BJ (cell line): Measurements from ENCODE around the gene TMUB1. TPM values are rescaled to one million over a fixed set of nuclear protein-coding genes. Genes with fewer than 3 reads are reported as not detected.

Experiments used
- CTCF ChIA-PET: fragments of 350-600 bp; formaldehyde crosslinking; extraction: SDS; loops from one replicate; lab custom pipeline; 2021; ENCODE audit warnings: antibody characterized with exemption, inconsistent platforms; lab: Yijun Ruan, JAX
- POLR2A ChIA-PET: fragments of 300-600 bp; sonication (Branson Sonifier 250); formaldehyde crosslinking; extraction: SDS; loops from one replicate; lab custom pipeline; 2021; ENCODE audit warnings: antibody characterized with exemption; lab: Charles Lee
- DNase-seq: peaks from one replicate; pipeline ENCODE4 v3.0.0-alpha.2; 2011; ENCODE audit warnings: low read depth
- H3K27me3 ChIP-seq: 2 replicates; pipeline ENCODE4 v1.6.0; 2011; ENCODE audit warnings: low read length; ENCODE audit not compliant: control insufficient read depth, insufficient read depth
- H3K36me3 ChIP-seq: 2 replicates; pipeline ENCODE4 v1.5.1; 2011; ENCODE audit warnings: low read length; ENCODE audit not compliant: control insufficient read depth, insufficient read depth
- H3K4me3 ChIP-seq: 2 replicates; pipeline ENCODE4 v1.5.1; 2011; ENCODE audit warnings: low read depth, mild to moderate bottlenecking, control low read depth, low read length
- polyA plus RNA-seq: library from polyadenylated mRNA; depleted of rRNA; stranded (reverse); fragments of >200 nt; gene quantifications from 2 replicates; pipeline ENCODE4 v1.2.3, GENCODE V29; 2011
- TF ChIP-seq, protein P1 (sequence below): IDR thresholded peaks from 2 replicates; pipeline ENCODE4 v1.5.1; 2011; ENCODE audit warnings: low read depth, mild to moderate bottlenecking, control low read depth, inconsistent platforms, low read length, moderate library complexity; ENCODE audit not compliant: insufficient read depth

TMUB1 gene
- polyA plus RNA-seq, 1 experiment = 27.8 TPM

DNA sequence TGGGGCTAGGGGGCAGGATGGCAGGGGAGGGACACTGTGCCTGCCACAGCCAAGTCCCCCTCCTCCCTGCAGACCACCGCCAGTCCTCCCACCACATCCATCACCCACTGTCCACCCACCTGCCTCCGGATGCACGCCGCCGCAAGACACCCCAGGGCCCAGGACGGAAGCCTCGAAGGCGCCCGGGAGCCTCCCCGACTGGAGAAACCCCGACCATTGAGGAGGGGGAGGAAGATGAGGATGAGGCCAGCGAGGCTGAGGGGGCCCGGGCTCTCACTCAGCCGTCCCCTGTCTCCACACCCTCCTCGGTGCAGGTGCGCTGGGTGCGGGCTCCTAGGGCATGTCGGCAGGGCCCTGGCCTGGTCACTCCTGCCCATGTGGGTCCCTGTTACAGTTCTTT lies 18.8 kb downstream of the TMUB1 start:
- CTCF ChIA-PET = interaction anchor here (1.0 kb wide), 1 partner anchor 46 kb away, joined by 3 read pairs; no protein-coding TSS in a partner anchor
- Histone ChIP-seq H3K4me3 (no peak overlapping the region), H3K36me3 (peaks cover 35% of the 10 kb centered on the region), H3K27me3 (no peaks in the 10 kb centered on the region)
- POLR2A ChIA-PET = no interaction called here
- TF ChIP-seq, protein P1, sequence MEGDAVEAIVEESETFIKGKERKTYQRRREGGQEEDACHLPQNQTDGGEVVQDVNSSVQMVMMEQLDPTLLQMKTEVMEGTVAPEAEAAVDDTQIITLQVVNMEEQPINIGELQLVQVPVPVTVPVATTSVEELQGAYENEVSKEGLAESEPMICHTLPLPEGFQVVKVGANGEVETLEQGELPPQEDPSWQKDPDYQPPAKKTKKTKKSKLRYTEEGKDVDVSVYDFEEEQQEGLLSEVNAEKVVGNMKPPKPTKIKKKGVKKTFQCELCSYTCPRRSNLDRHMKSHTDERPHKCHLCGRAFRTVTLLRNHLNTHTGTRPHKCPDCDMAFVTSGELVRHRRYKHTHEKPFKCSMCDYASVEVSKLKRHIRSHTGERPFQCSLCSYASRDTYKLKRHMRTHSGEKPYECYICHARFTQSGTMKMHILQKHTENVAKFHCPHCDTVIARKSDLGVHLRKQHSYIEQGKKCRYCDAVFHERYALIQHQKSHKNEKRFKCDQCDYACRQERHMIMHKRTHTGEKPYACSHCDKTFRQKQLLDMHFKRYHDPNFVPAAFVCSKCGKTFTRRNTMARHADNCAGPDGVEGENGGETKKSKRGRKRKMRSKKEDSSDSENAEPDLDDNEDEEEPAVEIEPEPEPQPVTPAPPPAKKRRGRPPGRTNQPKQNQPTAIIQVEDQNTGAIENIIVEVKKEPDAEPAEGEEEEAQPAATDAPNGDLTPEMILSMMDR = no peak
- DNase-seq = no peak

DNA sequence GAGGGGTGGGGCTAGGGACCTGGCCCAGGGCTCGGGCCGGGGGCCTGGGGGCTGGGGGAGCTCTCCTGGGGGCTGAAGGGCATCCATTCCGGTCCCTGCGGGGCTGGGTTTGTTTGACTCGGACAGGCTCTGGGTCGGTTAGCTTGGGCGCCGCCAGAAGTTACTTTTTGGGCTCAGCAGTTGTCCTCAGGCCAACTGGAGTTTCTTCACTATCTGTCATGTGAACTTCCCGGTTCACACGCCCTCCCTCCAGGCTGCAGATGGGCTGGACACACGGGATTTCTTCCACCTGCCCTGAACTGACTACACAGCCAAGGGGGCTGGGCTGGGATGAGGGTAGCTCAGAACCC lies 20.1 kb downstream of the TMUB1 start:
- no peak for DNase-seq
- POLR2A ChIA-PET = no interaction called here
- Histone ChIP-seq H3K4me3 (peak overlapping the region; percentile 6; the same call in 1 of the 2 replicates), H3K27me3 (no peaks in the 10 kb centered on the region), H3K36me3 (peaks cover 30% of the 10 kb centered on the region)
- CTCF ChIA-PET = interaction anchor here (0.6 to 1.0 kb wide), 3 partner anchors 14 to 47 kb away, joined by 3 read pairs; no protein-coding TSS in a partner anchor
- TF ChIP-seq, protein P1 = no peak

DNA sequence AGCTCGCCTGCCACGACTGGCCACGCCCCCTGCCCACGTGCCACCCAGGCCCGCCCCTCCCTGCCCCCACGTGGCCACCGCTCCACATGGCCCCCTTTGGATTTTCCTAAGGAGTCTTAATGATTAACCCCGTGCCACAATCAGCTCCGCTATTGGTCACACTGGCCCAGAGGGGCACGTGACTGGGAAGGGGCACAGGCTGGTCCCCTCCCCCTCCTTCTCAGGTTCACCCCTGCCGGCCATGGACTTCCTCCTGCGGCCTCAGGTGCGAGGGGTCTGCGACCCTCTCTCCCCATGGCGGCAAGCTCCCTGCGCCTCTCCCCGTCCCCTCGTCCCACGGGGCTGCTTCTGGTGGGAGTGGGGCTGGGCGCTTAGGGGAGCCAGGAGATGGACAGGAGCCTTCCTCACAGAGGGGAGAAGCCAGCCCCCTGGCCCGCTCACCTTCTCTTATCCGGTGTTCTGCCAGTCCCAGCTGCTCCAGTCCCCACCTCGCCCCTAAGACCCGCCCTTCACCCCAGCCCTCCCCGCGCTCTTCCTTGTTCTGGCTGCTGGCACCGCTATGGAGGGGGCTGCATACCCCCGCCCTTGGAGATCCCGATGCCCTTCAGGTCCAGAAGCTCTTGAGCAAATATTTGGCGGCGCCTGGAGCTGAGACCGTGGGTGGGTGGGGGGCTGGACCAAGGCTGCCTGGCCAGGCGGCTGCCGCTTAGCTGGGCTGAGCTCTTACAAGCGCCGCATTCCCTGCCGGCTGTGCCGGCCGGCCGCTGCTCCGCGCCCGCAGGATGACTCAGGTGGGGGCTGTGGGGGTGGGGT lies 20.7 kb downstream of the TMUB1 start:
- Histone ChIP-seq H3K36me3 (peaks cover 26% of the 10 kb centered on the region), H3K27me3 (no peaks in the 10 kb centered on the region), H3K4me3 (peak overlapping the region; percentile 16)
- TF ChIP-seq, protein P1 = no peak
- ChIA-PET POLR2A (interaction anchor here (0.6 kb wide), 2 partner anchors 13 to 79 kb away, joined by 4 to 5 read pairs; no protein-coding TSS in a partner anchor), CTCF (interaction anchor here (0.6 to 2.5 kb wide), 4 partner anchors 15 to 44 kb away, joined by 3 to 5 read pairs (median 3); partner anchors contain the start of gene FASTK)
- no peak for DNase-seq

DNA sequence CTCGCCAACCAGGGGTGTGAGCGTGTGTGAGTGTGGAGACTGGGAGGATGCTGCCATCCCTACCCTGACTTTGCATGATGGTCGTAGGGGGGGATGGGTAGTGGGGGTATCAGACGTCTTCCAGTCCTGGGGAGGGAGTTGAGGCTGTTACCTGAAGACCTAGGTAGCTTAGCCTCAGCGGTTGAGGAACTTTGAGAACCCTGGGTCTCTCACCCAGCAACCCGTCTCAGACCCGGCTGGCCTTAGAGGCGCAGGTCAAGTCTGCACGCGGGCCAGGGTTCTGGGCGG lies 21.2 kb downstream of the TMUB1 start:
- POLR2A ChIA-PET = no interaction called here
- Histone ChIP-seq H3K27me3 (no peaks in the 10 kb centered on the region), H3K36me3 (peaks cover 22% of the 10 kb centered on the region), H3K4me3 (no peak overlapping the region)
- TF ChIP-seq, protein P1 = no peak
- no peak for DNase-seq
- CTCF ChIA-PET = interaction anchor here (2.5 kb wide), 1 partner anchor 19 kb away, joined by 5 read pairs; the partner anchor contains the start of gene FASTK
